GM12892 (cell line): ENCODE data around the gene AP2A2.

ENCODE experiments used
- POLR2A ChIP-seq: IDR thresholded peaks from 2 replicates; pipeline ENCODE4 v1.6.1; 2011; ENCODE audit warnings: low read depth, low read length, control low read depth
- POLR2AphosphoS5 ChIP-seq: IDR thresholded peaks from 2 replicates; pipeline ENCODE4 v1.6.1; 2011; ENCODE audit warnings: low read depth, low read length, control low read depth
- TAF1 ChIP-seq: IDR thresholded peaks from 2 replicates; pipeline ENCODE4 v1.6.1; 2011; ENCODE audit warnings: low read depth, mild to moderate bottlenecking, control low read depth, low read length, borderline replicate concordance

DNA sequence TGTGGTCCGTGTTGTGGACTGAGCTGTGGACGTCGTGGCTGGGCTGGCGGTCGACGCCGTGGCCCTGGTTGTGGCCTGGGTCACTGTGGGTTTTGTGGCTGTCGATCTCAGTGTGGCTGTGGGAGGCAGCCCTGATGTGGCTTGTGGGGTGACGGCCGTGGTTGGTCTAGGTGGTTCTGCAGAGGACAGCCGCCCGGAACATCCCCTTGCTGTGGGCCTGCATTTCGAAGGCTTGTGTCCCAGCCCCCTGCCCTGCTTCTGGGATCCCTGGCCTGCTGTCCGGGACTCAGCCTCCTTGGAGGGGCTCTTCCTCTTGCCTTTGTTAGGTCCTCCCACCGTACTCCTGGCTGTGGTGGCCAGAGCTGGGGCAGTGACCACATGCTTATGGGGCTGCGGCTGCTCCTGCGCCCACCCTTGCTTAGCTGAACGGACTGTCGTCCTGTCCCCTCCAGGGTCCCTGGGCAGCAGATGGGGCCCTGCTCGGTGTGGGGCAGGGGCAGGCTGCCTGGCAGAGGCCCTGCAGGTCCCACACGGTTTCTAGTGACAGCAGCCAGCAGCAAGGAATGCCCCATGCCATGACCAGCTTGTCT, 93.7 kb downstream of the AP2A2 start:
- TF ChIP-seq POLR2AphosphoS5 (no peak), POLR2A (no peak), TAF1 (no peak)
